ENCODE measurements around the gene STAT3. TPM values are rescaled to one million over a fixed set of nuclear protein-coding genes. Genes with fewer than 3 reads are reported as not detected.

The STAT3 gene
- total and polyA plus RNA-seq, 2 of the 13 experiments (the other 11 are each of a cell fraction or from before 2014, with no cell fraction given): 61.8 to 62.4 TPM

DNA sequence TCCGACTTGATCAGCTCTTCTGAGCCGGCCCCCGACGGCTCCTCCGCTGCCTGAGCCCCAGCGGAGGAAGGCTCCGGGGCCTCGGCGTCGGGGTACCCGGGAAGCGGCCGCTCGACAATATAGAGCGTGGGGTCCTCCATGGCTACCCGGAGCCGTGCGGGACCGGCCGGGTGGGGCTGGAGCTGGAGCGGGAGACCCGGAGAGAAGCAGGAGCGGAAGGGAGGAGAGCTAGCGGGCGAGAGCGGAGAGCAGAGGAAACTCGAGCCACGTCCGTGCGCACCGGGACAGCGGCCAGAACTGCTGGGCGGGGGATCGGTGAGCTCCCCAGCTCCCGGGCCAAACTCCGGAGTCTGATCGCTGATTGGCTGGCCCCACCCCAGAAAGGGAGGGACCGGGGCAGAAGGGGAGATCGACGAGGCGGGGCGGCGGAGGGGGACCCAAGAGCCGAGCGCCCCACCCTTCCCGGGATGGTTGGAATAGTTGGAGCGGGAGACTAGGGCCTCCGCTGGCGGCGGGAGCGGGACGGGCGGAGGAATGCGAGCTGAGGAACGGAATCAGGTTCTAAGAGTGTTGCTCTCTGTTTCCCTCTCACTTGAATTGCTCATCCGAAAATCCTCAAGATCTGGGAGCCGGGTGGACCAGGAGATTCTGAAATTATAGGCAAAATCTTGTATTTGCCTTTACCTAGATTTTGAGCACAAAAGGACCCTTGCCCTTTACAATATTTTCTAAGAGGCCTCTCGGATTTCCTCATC is 34.9 kb upstream of the STAT3 start, which contains the start of gene CAVIN1 (continued):
- TF ChIP-seq SAFB2 (CRISPR knock-in tag; IDR thresholded peaks at IDR 0.05; ENCODE audit: borderline replicate concordance, low read depth) (no peak; the same call in 1 of the 2 replicates), PCBP1 (IDR thresholded peaks at IDR 0.05; ENCODE audit: borderline replicate concordance, low read depth, low read length) (no peak; the same call in 1 of the 2 replicates), ETV5 (CRISPR knock-in tag; IDR thresholded peaks at IDR 0.05; ENCODE audit: borderline replicate concordance) (peak; percentile 8; the same call in 1 of the 2 replicates), ZNF432 (CRISPR knock-in tag; IDR thresholded peaks at IDR 0.05; ENCODE audit: borderline replicate concordance) (no peak), ZNF614 (CRISPR knock-in tag; IDR thresholded peaks at IDR 0.05; ENCODE audit: borderline replicate concordance) (no peak), ZNF124 (CRISPR knock-in tag; IDR thresholded peaks at IDR 0.05) (no peak), ZBTB1 (CRISPR knock-in tag; IDR thresholded peaks at IDR 0.05; ENCODE audit: borderline replicate concordance) (no peak), NCOA1 (CRISPR knock-in tag; IDR thresholded peaks at IDR 0.05) (no peak), ZNF713 (CRISPR knock-in tag; IDR thresholded peaks at IDR 0.05) (0 out of 2 replicates have a peak, but pooled peaks have one; percentile 20), REPIN1 (CRISPR knock-in tag; IDR thresholded peaks at IDR 0.05; ENCODE audit: borderline replicate concordance, low read depth) (no peak), SIX4 (CRISPR knock-in tag; IDR thresholded peaks at IDR 0.05) (0 out of 2 replicates have a peak, but pooled peaks have one; percentile 15), KLF11 (CRISPR knock-in tag; IDR thresholded peaks at IDR 0.05) (peak; percentile 93), PRPF4 (IDR thresholded peaks at IDR 0.05; ENCODE audit: low read depth, low read length, poor library complexity, severe bottlenecking) (no peak), ZNF510 (CRISPR knock-in tag; IDR thresholded peaks at IDR 0.05; ENCODE audit: low read depth) (no peak), ZNF20 (CRISPR knock-in tag; IDR thresholded peaks at IDR 0.05) (no peak; the same call in 1 of the 2 replicates), RELA (CRISPR knock-in tag; IDR thresholded peaks at IDR 0.05) (no peak), ZNF138 (CRISPR knock-in tag; IDR thresholded peaks at IDR 0.05; ENCODE audit: low read depth) (no peak), SMYD3 (CRISPR knock-in tag; IDR thresholded peaks at IDR 0.05) (no peak)
- TF ChIP-seq, protein P1, sequence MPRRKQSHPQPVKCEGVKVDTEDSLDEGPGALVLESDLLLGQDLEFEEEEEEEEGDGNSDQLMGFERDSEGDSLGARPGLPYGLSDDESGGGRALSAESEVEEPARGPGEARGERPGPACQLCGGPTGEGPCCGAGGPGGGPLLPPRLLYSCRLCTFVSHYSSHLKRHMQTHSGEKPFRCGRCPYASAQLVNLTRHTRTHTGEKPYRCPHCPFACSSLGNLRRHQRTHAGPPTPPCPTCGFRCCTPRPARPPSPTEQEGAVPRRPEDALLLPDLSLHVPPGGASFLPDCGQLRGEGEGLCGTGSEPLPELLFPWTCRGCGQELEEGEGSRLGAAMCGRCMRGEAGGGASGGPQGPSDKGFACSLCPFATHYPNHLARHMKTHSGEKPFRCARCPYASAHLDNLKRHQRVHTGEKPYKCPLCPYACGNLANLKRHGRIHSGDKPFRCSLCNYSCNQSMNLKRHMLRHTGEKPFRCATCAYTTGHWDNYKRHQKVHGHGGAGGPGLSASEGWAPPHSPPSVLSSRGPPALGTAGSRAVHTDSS (CRISPR knock-in tag; conservative IDR thresholded peaks at IDR 0.05): 0 out of 2 replicates have a peak, but pooled peaks have one; percentile 20
- TF ChIP-seq, protein P2, sequence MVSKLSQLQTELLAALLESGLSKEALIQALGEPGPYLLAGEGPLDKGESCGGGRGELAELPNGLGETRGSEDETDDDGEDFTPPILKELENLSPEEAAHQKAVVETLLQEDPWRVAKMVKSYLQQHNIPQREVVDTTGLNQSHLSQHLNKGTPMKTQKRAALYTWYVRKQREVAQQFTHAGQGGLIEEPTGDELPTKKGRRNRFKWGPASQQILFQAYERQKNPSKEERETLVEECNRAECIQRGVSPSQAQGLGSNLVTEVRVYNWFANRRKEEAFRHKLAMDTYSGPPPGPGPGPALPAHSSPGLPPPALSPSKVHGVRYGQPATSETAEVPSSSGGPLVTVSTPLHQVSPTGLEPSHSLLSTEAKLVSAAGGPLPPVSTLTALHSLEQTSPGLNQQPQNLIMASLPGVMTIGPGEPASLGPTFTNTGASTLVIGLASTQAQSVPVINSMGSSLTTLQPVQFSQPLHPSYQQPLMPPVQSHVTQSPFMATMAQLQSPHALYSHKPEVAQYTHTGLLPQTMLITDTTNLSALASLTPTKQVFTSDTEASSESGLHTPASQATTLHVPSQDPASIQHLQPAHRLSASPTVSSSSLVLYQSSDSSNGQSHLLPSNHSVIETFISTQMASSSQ (IDR thresholded peaks at IDR 0.05; ENCODE audit: low read depth): no peak
- TF ChIP-seq, protein P2 (CRISPR knock-in tag; IDR thresholded peaks at IDR 0.05; ENCODE audit: borderline replicate concordance): 0 out of 2 replicates have a peak, but pooled peaks have one; percentile 47
- TF ChIP-seq, protein P3, sequence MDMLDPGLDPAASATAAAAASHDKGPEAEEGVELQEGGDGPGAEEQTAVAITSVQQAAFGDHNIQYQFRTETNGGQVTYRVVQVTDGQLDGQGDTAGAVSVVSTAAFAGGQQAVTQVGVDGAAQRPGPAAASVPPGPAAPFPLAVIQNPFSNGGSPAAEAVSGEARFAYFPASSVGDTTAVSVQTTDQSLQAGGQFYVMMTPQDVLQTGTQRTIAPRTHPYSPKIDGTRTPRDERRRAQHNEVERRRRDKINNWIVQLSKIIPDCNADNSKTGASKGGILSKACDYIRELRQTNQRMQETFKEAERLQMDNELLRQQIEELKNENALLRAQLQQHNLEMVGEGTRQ (IDR thresholded peaks at IDR 0.05; ENCODE audit: low read depth, low read length): no peak
- TF ChIP-seq, protein P3 (CRISPR knock-in tag; IDR thresholded peaks at IDR 0.05; ENCODE audit: borderline replicate concordance): no peak
